Lung (tissue), 12 donors: ENCODE measurements around the gene EEF1AKMT1. TPM values are rescaled to one million over a fixed set of nuclear protein-coding genes. Genes with fewer than 3 reads are reported as not detected.

Source experiments
- ATAC-seq: fragments of 200-7000 bp; cut with Tn5 transposase; one replicate; pipeline ENCODE4 v1.9.1; 2020; ENCODE audit warnings: moderate number of reproducible peaks; ENCODE audit not compliant: insufficient read depth, low FRiP score
- DNase-seq, 3 donors: peaks; one replicate each; pipeline ENCODE4 v3.0.0-alpha.2; 2013 to 2017
- H3K27ac ChIP-seq, 2 donors: one replicate each; pipeline ENCODE4 v1.5.1; 2013; ENCODE audit warnings: mild to moderate bottlenecking in 2 of 2, moderate library complexity in 2 of 2, control low read depth in 1 of 2, inconsistent platforms in 1 of 2, low read depth in 1 of 2, low read length in 1 of 2
- H3K27me3 ChIP-seq, 3 donors: one replicate each; pipeline ENCODE4 v1.5.1; 2013; ENCODE audit warnings: low read length in 2 of 3; ENCODE audit not compliant: control insufficient read depth in 3 of 3, insufficient read depth in 3 of 3
- H3K36me3 ChIP-seq, 4 donors: one replicate each; pipeline ENCODE4 v1.5.1; 2013; ENCODE audit warnings: low read length in 4 of 4, mild to moderate bottlenecking in 1 of 4, moderate library complexity in 1 of 4; ENCODE audit not compliant: control insufficient read depth in 4 of 4, insufficient read depth in 4 of 4
- H3K4me1 ChIP-seq, 5 donors: one replicate each; pipeline ENCODE4 v1.5.1; 2013; ENCODE audit warnings: low read length in 5 of 5, mild to moderate bottlenecking in 2 of 5, moderate library complexity in 1 of 5; ENCODE audit not compliant: control insufficient read depth in 5 of 5, insufficient read depth in 5 of 5
- H3K4me3 ChIP-seq: one replicate; pipeline ENCODE4 v1.5.1; 2013; ENCODE audit warnings: mild to moderate bottlenecking, control low read depth, moderate library complexity
- H3K9ac ChIP-seq, 2 donors: one replicate each; pipeline ENCODE4 v1.5.1; 2013; ENCODE audit warnings: low read length in 2 of 2, control low read depth in 1 of 2; ENCODE audit not compliant: insufficient read depth in 1 of 2
- H3K9me3 ChIP-seq, 4 donors: one replicate each; pipeline ENCODE4 v1.5.1; 2013; ENCODE audit warnings: low read length in 3 of 4, mild to moderate bottlenecking in 1 of 4, moderate library complexity in 1 of 4; ENCODE audit not compliant: control insufficient read depth in 4 of 4, insufficient read depth in 3 of 4
- CTCF ChIP-seq: IDR thresholded peaks from 2 replicates; pipeline ENCODE4 v1.5.1; 2012; ENCODE audit warnings: mild to moderate bottlenecking; ENCODE audit errors: control extremely low read depth, extremely low read depth
- WGBS, 2 donors: extraction: QIAGEN DNeasy Blood & Tissue Kit; methylation state at CpG; one replicate each; pipeline ENCODE4 v1.1.7; 2013; 5-methylcytosine and 5-hydroxymethylcytosine counted together
- polyA plus RNA-seq, 2 donors: library from polyadenylated mRNA; stranded (reverse); fragments of 200-250 nt; gene quantifications; one replicate each; pipeline ENCODE4 v1.2.1, GENCODE V29; 2013
- total RNA-seq, 2 donors: library from RNA; depleted of rRNA in 1 of 2; stranded (reverse); fragments of >200 nt in 1 of 2; gene quantifications; one replicate each; pipeline ENCODE4 v1.2.1, GENCODE V29; 2014 to 2021
- donor health status: control.
- donor health status: control.
- donor health status: Bipolar disorder and iron deficiency.
- donor health status: healthy.
- donor health status: DM: yes; HTN: yes; CAD: no.

EEF1AKMT1 gene
- total and polyA plus RNA-seq, 4 donors = 6.7 to 14.7 (median 11.5) TPM

DNA sequence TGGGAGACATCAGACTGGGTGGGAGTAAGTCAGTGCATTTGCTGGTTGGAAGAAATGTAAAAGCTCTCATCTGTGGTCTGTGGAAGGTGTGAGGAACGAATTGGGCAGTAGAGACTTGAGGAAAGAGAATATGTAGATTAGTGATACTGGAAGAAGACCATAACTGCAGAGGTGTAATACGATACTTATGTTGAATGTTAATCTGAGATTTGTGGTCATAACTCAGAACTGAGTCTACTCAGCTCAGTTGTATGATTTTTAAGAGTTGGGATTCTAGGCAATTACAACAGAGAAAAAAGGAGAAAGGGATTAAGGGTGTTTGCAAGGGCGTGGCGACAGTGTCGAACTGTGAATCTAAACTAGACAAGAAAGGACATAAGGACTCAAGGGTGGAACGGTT lies 73.5 kb downstream of the EEF1AKMT1 start:
- Histone ChIP-seq H3K4me1 (peaks cover 0 to 16% (median 0%) of the 10 kb centered on the region in 5 donors), H3K27ac (no peak overlapping the region), H3K4me3 (no peak overlapping the region), H3K36me3 (no peaks in the 10 kb centered on the region), H3K27me3 (no peaks in the 10 kb centered on the region), H3K9me3 (no peaks in the 10 kb centered on the region), H3K9ac (no peak overlapping the region)
- ATAC-seq = no peak
- no peak for TF ChIP-seq CTCF
- DNase-seq = no peak
- 90 to 94% methylated on average over 6 of the region's 6 CpGs for WGBS, 2 donors

DNA sequence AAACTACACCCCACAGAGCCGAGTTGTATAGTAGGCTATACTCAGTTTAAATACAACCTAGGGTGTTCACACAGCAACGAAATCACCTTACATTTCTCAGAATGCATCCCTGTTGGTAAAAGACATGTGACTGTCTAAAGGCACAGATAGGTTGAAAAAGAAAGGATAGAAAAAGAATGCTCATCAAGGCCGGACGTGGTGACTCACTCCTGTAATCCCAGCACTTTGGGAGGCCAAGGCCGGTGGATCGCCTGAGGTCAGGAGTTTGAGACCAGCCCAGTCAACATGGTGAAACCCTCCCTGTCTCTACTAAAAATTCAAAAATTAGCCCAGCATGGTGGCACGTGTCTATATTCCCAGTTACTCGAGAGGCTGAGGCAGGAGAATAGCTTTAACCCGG lies 74.0 kb downstream of the EEF1AKMT1 start:
- Histone ChIP-seq H3K9ac (no peak overlapping the region), H3K27me3 (no peaks in the 10 kb centered on the region), H3K4me1 (peaks cover 0 to 16% (median 0%) of the 10 kb centered on the region in 5 donors), H3K9me3 (no peaks in the 10 kb centered on the region), H3K4me3 (no peak overlapping the region), H3K36me3 (no peaks in the 10 kb centered on the region), H3K27ac (no peak overlapping the region)
- TF ChIP-seq CTCF = no peak
- WGBS, 2 donors = 95% methylated on average over 9 of the region's 9 CpGs
- DNase-seq (no peak), ATAC-seq (no peak)

DNA sequence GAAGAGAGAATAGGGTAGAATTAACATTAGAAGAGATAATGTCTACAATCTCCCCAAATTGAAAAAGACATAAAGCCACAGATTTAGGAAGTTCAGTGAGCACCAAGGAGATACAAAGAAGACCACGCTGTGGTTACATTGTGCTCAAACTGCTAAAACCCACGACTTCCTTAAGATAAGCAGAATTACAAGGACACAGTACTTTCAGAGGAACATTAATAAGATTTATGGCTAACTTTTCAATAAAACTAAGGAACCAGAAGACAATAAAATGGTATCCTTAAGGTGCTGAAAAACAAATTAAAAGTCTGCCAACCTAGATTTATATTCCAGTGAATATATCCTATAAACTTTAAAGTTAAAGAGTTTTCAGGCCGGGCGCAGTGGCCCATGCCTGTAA lies 77.7 kb downstream of the EEF1AKMT1 start:
- Histone ChIP-seq H3K4me1 (no peaks in the 10 kb centered on the region), H3K9ac (no peak overlapping the region), H3K36me3 (peaks cover 0 to 4% (median 0%) of the 10 kb centered on the region in 4 donors), H3K4me3 (no peak overlapping the region), H3K9me3 (no peaks in the 10 kb centered on the region), H3K27me3 (no peaks in the 10 kb centered on the region), H3K27ac (no peak overlapping the region)
- no peak for ATAC-seq
- WGBS, 2 donors = 54 to 57% methylated on average over 4 of the region's 4 CpGs
- no peak for TF ChIP-seq CTCF
- DNase-seq = no peak

DNA sequence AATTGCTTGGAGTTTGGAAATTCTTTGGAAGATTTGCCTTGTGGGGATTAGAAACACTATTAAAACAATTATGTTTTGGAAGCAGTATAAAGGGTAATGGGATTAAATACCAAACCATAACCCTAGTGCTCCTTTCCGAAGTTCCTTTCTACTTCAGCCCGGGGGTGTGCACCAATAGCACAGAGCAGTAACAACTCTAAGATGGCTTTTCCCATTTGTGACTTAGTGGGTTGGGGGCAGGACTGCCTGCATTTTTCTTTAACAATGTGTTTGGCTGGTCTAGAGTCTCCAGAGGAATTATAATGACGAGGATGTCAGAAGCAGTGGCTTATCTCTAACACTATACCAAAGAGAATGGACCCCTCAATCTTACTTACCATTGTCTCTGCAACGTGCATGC lies 82.1 kb downstream of the EEF1AKMT1 start:
- ATAC-seq (no peak), DNase-seq (no peak)
- no peaks in the 10 kb centered on the region for H3K9me3 ChIP-seq
- no peaks in the 10 kb centered on the region for H3K27me3 ChIP-seq
- no peaks in the 10 kb centered on the region for H3K4me1 ChIP-seq
- no peak overlapping the region for H3K9ac ChIP-seq
- H3K36me3 ChIP-seq = peaks cover 0 to 13% (median 3%) of the 10 kb centered on the region in 4 donors
- no peak overlapping the region for H3K27ac ChIP-seq
- 69 to 71% methylated on average over 4 of the region's 4 CpGs for WGBS, 2 donors
- H3K4me3 ChIP-seq = no peak overlapping the region
- TF ChIP-seq CTCF = no peak
